OCI-LY7 (cell line): ENCODE data around the gene CLEC18B.
"Not testable (repeated sequence)": the region's sequence is repeated elsewhere in the genome, so short reads cannot be mapped to it uniquely, and the experiment has no call there.

ENCODE experiments used
- EZH2phosphoT487 ChIP-seq: fragments of 200-600 bp; sonication (generic); IDR thresholded peaks from 2 replicates; pipeline ENCODE4 v1.6.1; 2018; ENCODE audit warnings: low read depth, borderline replicate concordance, mild to moderate bottlenecking, mixed run types, antibody characterized with exemption, low read length, moderate library complexity, mixed read lengths
- TF ChIP-seq, protein P1 (sequence below): fragments of 200-600 bp; sonication (generic); conservative IDR thresholded peaks from 2 replicates; pipeline ENCODE4 v1.5.1; 2014; ENCODE audit warnings: mild to moderate bottlenecking, antibody characterized with exemption, low read length, moderate library complexity, mixed read lengths

DNA sequence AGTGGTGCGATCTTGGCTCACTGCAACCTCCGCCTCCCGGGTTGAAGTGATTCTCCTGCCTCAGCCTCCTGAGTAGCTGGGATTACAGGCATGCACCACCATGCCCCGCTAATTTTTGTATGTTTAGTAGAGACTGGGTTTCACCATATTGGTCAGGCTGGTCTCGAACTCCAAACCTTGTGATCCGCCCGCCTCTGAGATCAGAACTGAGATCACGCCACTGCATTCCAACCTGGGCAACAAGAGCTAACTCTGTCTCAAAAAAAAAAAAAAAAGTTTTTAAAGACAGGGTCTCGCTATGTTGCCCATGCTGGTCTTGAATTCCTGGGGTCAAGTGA lies 47.5 kb downstream of the CLEC18B start:
- TF ChIP-seq, protein P1, sequence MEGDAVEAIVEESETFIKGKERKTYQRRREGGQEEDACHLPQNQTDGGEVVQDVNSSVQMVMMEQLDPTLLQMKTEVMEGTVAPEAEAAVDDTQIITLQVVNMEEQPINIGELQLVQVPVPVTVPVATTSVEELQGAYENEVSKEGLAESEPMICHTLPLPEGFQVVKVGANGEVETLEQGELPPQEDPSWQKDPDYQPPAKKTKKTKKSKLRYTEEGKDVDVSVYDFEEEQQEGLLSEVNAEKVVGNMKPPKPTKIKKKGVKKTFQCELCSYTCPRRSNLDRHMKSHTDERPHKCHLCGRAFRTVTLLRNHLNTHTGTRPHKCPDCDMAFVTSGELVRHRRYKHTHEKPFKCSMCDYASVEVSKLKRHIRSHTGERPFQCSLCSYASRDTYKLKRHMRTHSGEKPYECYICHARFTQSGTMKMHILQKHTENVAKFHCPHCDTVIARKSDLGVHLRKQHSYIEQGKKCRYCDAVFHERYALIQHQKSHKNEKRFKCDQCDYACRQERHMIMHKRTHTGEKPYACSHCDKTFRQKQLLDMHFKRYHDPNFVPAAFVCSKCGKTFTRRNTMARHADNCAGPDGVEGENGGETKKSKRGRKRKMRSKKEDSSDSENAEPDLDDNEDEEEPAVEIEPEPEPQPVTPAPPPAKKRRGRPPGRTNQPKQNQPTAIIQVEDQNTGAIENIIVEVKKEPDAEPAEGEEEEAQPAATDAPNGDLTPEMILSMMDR, result not testable (repeated sequence)
- not testable (repeated sequence) for TF ChIP-seq EZH2phosphoT487
